Measurements from ENCODE around the gene EFTUD2. TPM values are rescaled to one million over a fixed set of nuclear protein-coding genes. Genes with fewer than 3 reads are reported as not detected.

Gene EFTUD2
- total RNA-seq, 1 donor from 2014 or later = 102 TPM

Small RNA genes lying within 50 kb of the gene (microRNA-seq; reads per million reads assigned to microRNA genes)
- 2.2 reads per million for gene MIR6783 (ENCODE audit: unreplicated experiment)

Other genes with a start within 250 kb of the EFTUD2 start
- 0.75 TPM in 1 of 2 replicates, not detected in the other for gene MEIOC, start 243.0 kb downstream of the EFTUD2 start, total RNA-seq
- 17.6 and 17.8 TPM in 2 replicates for gene CCDC43, start 209.7 kb downstream of the EFTUD2 start, total RNA-seq
- 6.7 and 9.2 TPM in 2 replicates for gene DBF4B, start 190.8 kb downstream of the EFTUD2 start, total RNA-seq
- gene ADAM11, start 140.5 kb downstream of the EFTUD2 start, total RNA-seq = 1.0 and 1.7 TPM in 2 replicates
- gene GJC1, start 69.2 kb downstream of the EFTUD2 start, total RNA-seq = 40.6 and 43.0 TPM in 2 replicates
- not detected in 2 replicates for gene HIGD1B, start 51.6 kb downstream of the EFTUD2 start, total RNA-seq
- not detected in 2 replicates for gene GFAP, start 16.1 kb upstream of the EFTUD2 start, total RNA-seq
- gene KIF18B, start 48.3 kb upstream of the EFTUD2 start, total RNA-seq = 5.6 and 6.9 TPM in 2 replicates
- 1.2 and 1.4 TPM in 2 replicates for gene C1QL1, start 68.9 kb upstream of the EFTUD2 start, total RNA-seq
- gene DCAKD, start 152.2 kb upstream of the EFTUD2 start, total RNA-seq = 41.3 and 42.2 TPM in 2 replicates
- 92.4 and 97.9 TPM in 2 replicates for gene NMT1, start 161.9 kb upstream of the EFTUD2 start, total RNA-seq
- gene PLCD3, start 233.1 kb upstream of the EFTUD2 start, total RNA-seq = 92.3 and 111 TPM in 2 replicates
- 8.1 and 10.6 TPM in 2 replicates for gene ACBD4, start 236.2 kb upstream of the EFTUD2 start, total RNA-seq
- gene HEXIM1, start 249.0 kb upstream of the EFTUD2 start, total RNA-seq = 42.0 and 44.5 TPM in 2 replicates

All from osteocyte (in vitro differentiated cells).